Activated CD4-positive, alpha-beta T cell treated with anti-CD3 and anti-CD28 coated beads, Interleukin-2, amount 10 ng/mL, durations not matched to agents 24 days and 14 days (primary cell): ENCODE data around the gene KLK2. TPM values are rescaled to one million over a fixed set of nuclear protein-coding genes. Genes with fewer than 3 reads are reported as not detected.
A peak's percentile ranks its signal among the peaks of the same experiment; 100 is the strongest.

Experiments
- DNase-seq: peaks from one replicate; pipeline ENCODE4 v3.0.0; 2022
- H3K27ac Mint-ChIP-seq: one replicate; pipeline ENCODE4 v1.8.0; 2022; ENCODE audit warnings: mild to moderate bottlenecking, mixed read lengths
- H3K27me3 Mint-ChIP-seq: one replicate; pipeline ENCODE4 v1.8.0; 2022; ENCODE audit warnings: mixed read lengths
- H3K36me3 Mint-ChIP-seq: one replicate; pipeline ENCODE4 v1.8.0; 2022; ENCODE audit warnings: low read depth, mild to moderate bottlenecking, mixed read lengths
- H3K4me1 Mint-ChIP-seq: one replicate; pipeline ENCODE4 v1.8.0; 2021; ENCODE audit warnings: mixed read lengths
- H3K4me3 Mint-ChIP-seq: one replicate; pipeline ENCODE4 v1.8.0; 2022; ENCODE audit warnings: mild to moderate bottlenecking, moderate library complexity, mixed read lengths
- H3K9me3 Mint-ChIP-seq: one replicate; pipeline ENCODE4 v1.8.0; 2021; ENCODE audit warnings: mixed read lengths
- intact Hi-C: fragments of 100-400 bp; cut with micrococcal nuclease; formaldehyde crosslinking; loops from one replicate; pipeline ENCODE4 v1.15.1; 2023
- total RNA-seq: library from RNA; stranded (reverse); gene quantifications from 2 replicates; pipeline ENCODE4 v1.2.3, GENCODE V29; 2022

The KLK2 gene
- total RNA-seq, 1 donor from 2014 or later = 0.75 TPM

- intact Hi-C loops = no loop called here
- Mint-ChIP-seq H3K36me3 (no peaks in the 10 kb centered on the region), H3K4me3 (no peak within 1 kb of the TSS), H3K9me3 (no peaks in the 10 kb centered on the region), H3K27ac (no peak within 1 kb of the TSS), H3K4me1 (peaks cover 2% of the 10 kb centered on the region), H3K27me3 (peaks cover 35% of the 10 kb centered on the region)
- no peak for DNase-seq
Observed at GRCh38 chr19:50911206-50912101, 38.2 kb downstream of the KLK2 start, which contains the start of gene KLK4. Gene KLK4 (minus strand): TSS chr19:50911395. CDS start chr19:50910738, 657 bp downstream.

GRCh38 chr19:50912102-50912599 lies 38.9 kb downstream of the KLK2 start:
- Mint-ChIP-seq H3K36me3 (no peaks in the 10 kb centered on the region), H3K4me1 (peaks cover 2% of the 10 kb centered on the region), H3K4me3 (no peak overlapping the region), H3K27ac (no peak overlapping the region), H3K27me3 (peaks cover 37% of the 10 kb centered on the region), H3K9me3 (no peaks in the 10 kb centered on the region)
- DNase-seq = no peak
- intact Hi-C loops = no loop called here

GRCh38 chr19:50912727-50913716 lies 39.8 kb downstream of the KLK2 start:
- DNase-seq = no peak
- H3K4me3 Mint-ChIP-seq = no peak overlapping the region
- intact Hi-C loops = no loop called here
- no peak overlapping the region for H3K27ac Mint-ChIP-seq
- peaks cover 2% of the 10 kb centered on the region for H3K4me1 Mint-ChIP-seq
- H3K27me3 Mint-ChIP-seq = peaks cover 35% of the 10 kb centered on the region
- H3K36me3 Mint-ChIP-seq = no peaks in the 10 kb centered on the region
- H3K9me3 Mint-ChIP-seq = no peaks in the 10 kb centered on the region

GRCh38 chr19:50916069-50916468 lies 42.8 kb downstream of the KLK2 start:
- Mint-ChIP-seq H3K4me3 (no peak overlapping the region), H3K4me1 (peaks cover 2% of the 10 kb centered on the region), H3K27me3 (peaks cover 10% of the 10 kb centered on the region), H3K9me3 (no peaks in the 10 kb centered on the region), H3K36me3 (no peaks in the 10 kb centered on the region), H3K27ac (no peak overlapping the region)
- no peak for DNase-seq
- intact Hi-C loops = no loop called here

GRCh38 chr19:50921426-50922316 lies 48.4 kb downstream of the KLK2 start:
- H3K4me1 Mint-ChIP-seq = peaks cover 11% of the 10 kb centered on the region
- no peaks in the 10 kb centered on the region for H3K9me3 Mint-ChIP-seq
- DNase-seq = no peak
- peak overlapping the region; percentile 26 for H3K27ac Mint-ChIP-seq
- intact Hi-C loops = loop anchor here (1.0 to 5.0 kb wide), 2 partner anchors 15 to 119 kb away; no protein-coding TSS in a partner anchor
- no peak overlapping the region for H3K4me3 Mint-ChIP-seq
- no peaks in the 10 kb centered on the region for H3K36me3 Mint-ChIP-seq
- peaks cover 18% of the 10 kb centered on the region for H3K27me3 Mint-ChIP-seq

- intact Hi-C loops = loop anchor here (1.0 to 5.0 kb wide), 2 partner anchors 16 to 120 kb away; no protein-coding TSS in a partner anchor
- DNase-seq = peak; percentile 93
- Mint-ChIP-seq H3K9me3 (no peaks in the 10 kb centered on the region), H3K36me3 (no peaks in the 10 kb centered on the region), H3K4me1 (peaks cover 11% of the 10 kb centered on the region), H3K27ac (peak overlapping the region; percentile 26), H3K4me3 (no peak overlapping the region), H3K27me3 (peaks cover 15% of the 10 kb centered on the region)
Observed at GRCh38 chr19:50922317-50922853, 49.1 kb downstream of the KLK2 start.

- Mint-ChIP-seq H3K4me1 (peaks cover 11% of the 10 kb centered on the region), H3K36me3 (no peaks in the 10 kb centered on the region), H3K4me3 (no peak overlapping the region), H3K27ac (no peak overlapping the region), H3K9me3 (no peaks in the 10 kb centered on the region), H3K27me3 (peaks cover 15% of the 10 kb centered on the region)
- intact Hi-C loops = loop anchor here (5.0 kb wide), 1 partner anchor 122 kb away; no protein-coding TSS in a partner anchor
- DNase-seq = no peak
Observed at GRCh38 chr19:50924586-50924985, 51.3 kb downstream of the KLK2 start.

GRCh38 chr19:50925734-50926133 lies 52.5 kb downstream of the KLK2 start:
- H3K9me3 Mint-ChIP-seq = no peaks in the 10 kb centered on the region
- peaks cover 12% of the 10 kb centered on the region for H3K4me1 Mint-ChIP-seq

GRCh38 chr19:50926144-50926543 lies 52.9 kb downstream of the KLK2 start:
- Mint-ChIP-seq H3K4me3 (no peak overlapping the region), H3K27me3 (peaks cover 14% of the 10 kb centered on the region), H3K4me1 (peaks cover 12% of the 10 kb centered on the region), H3K27ac (no peak overlapping the region), H3K36me3 (no peaks in the 10 kb centered on the region), H3K9me3 (no peaks in the 10 kb centered on the region)
- DNase-seq = no peak
- intact Hi-C loops = loop anchor here (5.0 kb wide), 1 partner anchor 171 kb away; no protein-coding TSS in a partner anchor

More at GRCh38 chr19:50925734-50926133, 52.5 kb downstream of the KLK2 start:
- Mint-ChIP-seq H3K36me3 (no peaks in the 10 kb centered on the region), H3K4me3 (no peak overlapping the region), H3K27me3 (peaks cover 11% of the 10 kb centered on the region), H3K27ac (no peak overlapping the region)
- DNase-seq = no peak
- intact Hi-C loops = loop anchor here (5.0 kb wide), 1 partner anchor 172 kb away; no protein-coding TSS in a partner anchor

- intact Hi-C loops = loop anchor here (5.0 kb wide), 1 partner anchor 168 kb away; no protein-coding TSS in a partner anchor
- H3K9me3 Mint-ChIP-seq = no peaks in the 10 kb centered on the region
- H3K4me3 Mint-ChIP-seq = no peak overlapping the region
- H3K27ac Mint-ChIP-seq = no peak overlapping the region
- peaks cover 2% of the 10 kb centered on the region for H3K4me1 Mint-ChIP-seq
- no peaks in the 10 kb centered on the region for H3K36me3 Mint-ChIP-seq
- peaks cover 16% of the 10 kb centered on the region for H3K27me3 Mint-ChIP-seq
- DNase-seq = no peak
Observed at GRCh38 chr19:50928831-50929230, 55.6 kb downstream of the KLK2 start.
